ENCODE results near the gene MICB. TPM values are rescaled to one million over a fixed set of nuclear protein-coding genes. Genes with fewer than 3 reads are reported as not detected.

The MICB gene
- total RNA-seq, 1 experiment from 2014 or later, result 37.0 TPM

DNA sequence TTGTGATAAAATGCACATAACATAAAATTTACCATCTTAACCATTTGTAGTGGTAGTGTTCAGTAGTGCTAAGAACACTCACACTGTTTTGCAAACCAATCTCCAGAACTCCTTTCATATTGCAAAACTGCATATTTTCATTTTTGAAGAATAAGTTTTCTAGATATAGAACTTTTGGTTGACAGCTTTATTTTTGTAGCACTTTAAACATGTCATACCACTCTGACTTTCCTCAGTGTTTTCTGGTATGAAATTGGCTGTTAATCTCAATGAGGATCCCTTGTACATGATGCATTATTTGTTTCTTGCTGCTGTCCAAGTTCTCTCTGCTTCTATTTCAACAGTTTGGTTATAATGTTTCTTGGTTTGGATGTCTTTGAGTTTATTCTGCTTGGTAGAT lies 45.1 kb upstream of the MICB start:
- POLR2A ChIA-PET, result no interaction called here
- CTCF ChIA-PET, result interaction anchor here (1.2 to 1.9 kb wide), 2 partner anchors 10 kb away, joined by 3 to 9 read pairs; no protein-coding TSS in a partner anchor
- ATAC-seq, result no peak
- no peak for DNase-seq (ENCODE audit: low spot score)
- Mint-ChIP-seq H3K27ac (no peak overlapping the region), H3K4me1 (peaks cover 7% of the 10 kb centered on the region), H3K36me3 (peaks cover 3% of the 10 kb centered on the region; the same call in 1 of the 2 replicates), H3K27me3 (ENCODE audit: low read depth) (peaks cover 15% of the 10 kb centered on the region), H3K9me3 (peaks cover 21% of the 10 kb centered on the region), H3K4me3 (no peak overlapping the region)
- TF ChIP-seq, protein P1, sequence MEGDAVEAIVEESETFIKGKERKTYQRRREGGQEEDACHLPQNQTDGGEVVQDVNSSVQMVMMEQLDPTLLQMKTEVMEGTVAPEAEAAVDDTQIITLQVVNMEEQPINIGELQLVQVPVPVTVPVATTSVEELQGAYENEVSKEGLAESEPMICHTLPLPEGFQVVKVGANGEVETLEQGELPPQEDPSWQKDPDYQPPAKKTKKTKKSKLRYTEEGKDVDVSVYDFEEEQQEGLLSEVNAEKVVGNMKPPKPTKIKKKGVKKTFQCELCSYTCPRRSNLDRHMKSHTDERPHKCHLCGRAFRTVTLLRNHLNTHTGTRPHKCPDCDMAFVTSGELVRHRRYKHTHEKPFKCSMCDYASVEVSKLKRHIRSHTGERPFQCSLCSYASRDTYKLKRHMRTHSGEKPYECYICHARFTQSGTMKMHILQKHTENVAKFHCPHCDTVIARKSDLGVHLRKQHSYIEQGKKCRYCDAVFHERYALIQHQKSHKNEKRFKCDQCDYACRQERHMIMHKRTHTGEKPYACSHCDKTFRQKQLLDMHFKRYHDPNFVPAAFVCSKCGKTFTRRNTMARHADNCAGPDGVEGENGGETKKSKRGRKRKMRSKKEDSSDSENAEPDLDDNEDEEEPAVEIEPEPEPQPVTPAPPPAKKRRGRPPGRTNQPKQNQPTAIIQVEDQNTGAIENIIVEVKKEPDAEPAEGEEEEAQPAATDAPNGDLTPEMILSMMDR (IDR thresholded peaks at IDR 0.05), result no peak
- TF ChIP-seq RORB (CRISPR knock-in tag; IDR thresholded peaks at IDR 0.05) (no peak), ZNF671 (CRISPR knock-in tag; IDR thresholded peaks at IDR 0.05) (no peak), ZNF121 (CRISPR knock-in tag; IDR thresholded peaks at IDR 0.05) (no peak), ZNF416 (CRISPR knock-in tag; IDR thresholded peaks at IDR 0.05) (no peak), SMAD4 (CRISPR knock-in tag; IDR thresholded peaks at IDR 0.05) (no peak), ZNF317 (CRISPR knock-in tag; IDR thresholded peaks at IDR 0.05; ENCODE audit: borderline replicate concordance, low read depth) (no peak), IRF2 (CRISPR knock-in tag; IDR thresholded peaks at IDR 0.05; ENCODE audit: borderline replicate concordance, low read depth) (no peak), ATF1 (CRISPR knock-in tag; IDR thresholded peaks at IDR 0.05) (no peak), NFATC4 (CRISPR knock-in tag; IDR thresholded peaks at IDR 0.05) (no peak), GRHL2 (CRISPR knock-in tag; IDR thresholded peaks at IDR 0.05; ENCODE audit: insufficient replicate concordance, severe bottlenecking) (no peak), RELA (CRISPR knock-in tag; IDR thresholded peaks at IDR 0.05; ENCODE audit: borderline replicate concordance) (no peak)
- TF ChIP-seq, protein P2, sequence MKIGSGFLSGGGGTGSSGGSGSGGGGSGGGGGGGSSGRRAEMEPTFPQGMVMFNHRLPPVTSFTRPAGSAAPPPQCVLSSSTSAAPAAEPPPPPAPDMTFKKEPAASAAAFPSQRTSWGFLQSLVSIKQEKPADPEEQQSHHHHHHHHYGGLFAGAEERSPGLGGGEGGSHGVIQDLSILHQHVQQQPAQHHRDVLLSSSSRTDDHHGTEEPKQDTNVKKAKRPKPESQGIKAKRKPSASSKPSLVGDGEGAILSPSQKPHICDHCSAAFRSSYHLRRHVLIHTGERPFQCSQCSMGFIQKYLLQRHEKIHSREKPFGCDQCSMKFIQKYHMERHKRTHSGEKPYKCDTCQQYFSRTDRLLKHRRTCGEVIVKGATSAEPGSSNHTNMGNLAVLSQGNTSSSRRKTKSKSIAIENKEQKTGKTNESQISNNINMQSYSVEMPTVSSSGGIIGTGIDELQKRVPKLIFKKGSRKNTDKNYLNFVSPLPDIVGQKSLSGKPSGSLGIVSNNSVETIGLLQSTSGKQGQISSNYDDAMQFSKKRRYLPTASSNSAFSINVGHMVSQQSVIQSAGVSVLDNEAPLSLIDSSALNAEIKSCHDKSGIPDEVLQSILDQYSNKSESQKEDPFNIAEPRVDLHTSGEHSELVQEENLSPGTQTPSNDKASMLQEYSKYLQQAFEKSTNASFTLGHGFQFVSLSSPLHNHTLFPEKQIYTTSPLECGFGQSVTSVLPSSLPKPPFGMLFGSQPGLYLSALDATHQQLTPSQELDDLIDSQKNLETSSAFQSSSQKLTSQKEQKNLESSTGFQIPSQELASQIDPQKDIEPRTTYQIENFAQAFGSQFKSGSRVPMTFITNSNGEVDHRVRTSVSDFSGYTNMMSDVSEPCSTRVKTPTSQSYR (CRISPR knock-in tag; IDR thresholded peaks at IDR 0.05), result no peak
- TF ChIP-seq, protein P3, sequence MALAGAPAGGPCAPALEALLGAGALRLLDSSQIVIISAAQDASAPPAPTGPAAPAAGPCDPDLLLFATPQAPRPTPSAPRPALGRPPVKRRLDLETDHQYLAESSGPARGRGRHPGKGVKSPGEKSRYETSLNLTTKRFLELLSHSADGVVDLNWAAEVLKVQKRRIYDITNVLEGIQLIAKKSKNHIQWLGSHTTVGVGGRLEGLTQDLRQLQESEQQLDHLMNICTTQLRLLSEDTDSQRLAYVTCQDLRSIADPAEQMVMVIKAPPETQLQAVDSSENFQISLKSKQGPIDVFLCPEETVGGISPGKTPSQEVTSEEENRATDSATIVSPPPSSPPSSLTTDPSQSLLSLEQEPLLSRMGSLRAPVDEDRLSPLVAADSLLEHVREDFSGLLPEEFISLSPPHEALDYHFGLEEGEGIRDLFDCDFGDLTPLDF (CRISPR knock-in tag; IDR thresholded peaks at IDR 0.05), result no peak
- TF ChIP-seq, protein P4, sequence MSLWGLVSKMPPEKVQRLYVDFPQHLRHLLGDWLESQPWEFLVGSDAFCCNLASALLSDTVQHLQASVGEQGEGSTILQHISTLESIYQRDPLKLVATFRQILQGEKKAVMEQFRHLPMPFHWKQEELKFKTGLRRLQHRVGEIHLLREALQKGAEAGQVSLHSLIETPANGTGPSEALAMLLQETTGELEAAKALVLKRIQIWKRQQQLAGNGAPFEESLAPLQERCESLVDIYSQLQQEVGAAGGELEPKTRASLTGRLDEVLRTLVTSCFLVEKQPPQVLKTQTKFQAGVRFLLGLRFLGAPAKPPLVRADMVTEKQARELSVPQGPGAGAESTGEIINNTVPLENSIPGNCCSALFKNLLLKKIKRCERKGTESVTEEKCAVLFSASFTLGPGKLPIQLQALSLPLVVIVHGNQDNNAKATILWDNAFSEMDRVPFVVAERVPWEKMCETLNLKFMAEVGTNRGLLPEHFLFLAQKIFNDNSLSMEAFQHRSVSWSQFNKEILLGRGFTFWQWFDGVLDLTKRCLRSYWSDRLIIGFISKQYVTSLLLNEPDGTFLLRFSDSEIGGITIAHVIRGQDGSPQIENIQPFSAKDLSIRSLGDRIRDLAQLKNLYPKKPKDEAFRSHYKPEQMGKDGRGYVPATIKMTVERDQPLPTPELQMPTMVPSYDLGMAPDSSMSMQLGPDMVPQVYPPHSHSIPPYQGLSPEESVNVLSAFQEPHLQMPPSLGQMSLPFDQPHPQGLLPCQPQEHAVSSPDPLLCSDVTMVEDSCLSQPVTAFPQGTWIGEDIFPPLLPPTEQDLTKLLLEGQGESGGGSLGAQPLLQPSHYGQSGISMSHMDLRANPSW (CRISPR knock-in tag; conservative IDR thresholded peaks at IDR 0.05; ENCODE audit: low read depth), result no peak
- TF ChIP-seq, protein P5, sequence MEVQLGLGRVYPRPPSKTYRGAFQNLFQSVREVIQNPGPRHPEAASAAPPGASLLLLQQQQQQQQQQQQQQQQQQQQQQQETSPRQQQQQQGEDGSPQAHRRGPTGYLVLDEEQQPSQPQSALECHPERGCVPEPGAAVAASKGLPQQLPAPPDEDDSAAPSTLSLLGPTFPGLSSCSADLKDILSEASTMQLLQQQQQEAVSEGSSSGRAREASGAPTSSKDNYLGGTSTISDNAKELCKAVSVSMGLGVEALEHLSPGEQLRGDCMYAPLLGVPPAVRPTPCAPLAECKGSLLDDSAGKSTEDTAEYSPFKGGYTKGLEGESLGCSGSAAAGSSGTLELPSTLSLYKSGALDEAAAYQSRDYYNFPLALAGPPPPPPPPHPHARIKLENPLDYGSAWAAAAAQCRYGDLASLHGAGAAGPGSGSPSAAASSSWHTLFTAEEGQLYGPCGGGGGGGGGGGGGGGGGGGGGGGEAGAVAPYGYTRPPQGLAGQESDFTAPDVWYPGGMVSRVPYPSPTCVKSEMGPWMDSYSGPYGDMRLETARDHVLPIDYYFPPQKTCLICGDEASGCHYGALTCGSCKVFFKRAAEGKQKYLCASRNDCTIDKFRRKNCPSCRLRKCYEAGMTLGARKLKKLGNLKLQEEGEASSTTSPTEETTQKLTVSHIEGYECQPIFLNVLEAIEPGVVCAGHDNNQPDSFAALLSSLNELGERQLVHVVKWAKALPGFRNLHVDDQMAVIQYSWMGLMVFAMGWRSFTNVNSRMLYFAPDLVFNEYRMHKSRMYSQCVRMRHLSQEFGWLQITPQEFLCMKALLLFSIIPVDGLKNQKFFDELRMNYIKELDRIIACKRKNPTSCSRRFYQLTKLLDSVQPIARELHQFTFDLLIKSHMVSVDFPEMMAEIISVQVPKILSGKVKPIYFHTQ (CRISPR knock-in tag; IDR thresholded peaks at IDR 0.05), result no peak
- TF ChIP-seq, protein P6, sequence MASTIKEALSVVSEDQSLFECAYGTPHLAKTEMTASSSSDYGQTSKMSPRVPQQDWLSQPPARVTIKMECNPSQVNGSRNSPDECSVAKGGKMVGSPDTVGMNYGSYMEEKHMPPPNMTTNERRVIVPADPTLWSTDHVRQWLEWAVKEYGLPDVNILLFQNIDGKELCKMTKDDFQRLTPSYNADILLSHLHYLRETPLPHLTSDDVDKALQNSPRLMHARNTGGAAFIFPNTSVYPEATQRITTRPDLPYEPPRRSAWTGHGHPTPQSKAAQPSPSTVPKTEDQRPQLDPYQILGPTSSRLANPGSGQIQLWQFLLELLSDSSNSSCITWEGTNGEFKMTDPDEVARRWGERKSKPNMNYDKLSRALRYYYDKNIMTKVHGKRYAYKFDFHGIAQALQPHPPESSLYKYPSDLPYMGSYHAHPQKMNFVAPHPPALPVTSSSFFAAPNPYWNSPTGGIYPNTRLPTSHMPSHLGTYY (CRISPR knock-in tag; IDR thresholded peaks at IDR 0.05), result no peak
